NOMO-1 (cell line): Measurements from ENCODE around the gene SCD5.
A peak's percentile ranks its signal among the peaks of the same experiment; 100 is the strongest.

Experiments
- DNase-seq, 2 experiments: peaks; one replicate each; lab custom pipeline; 2025; ENCODE audit not compliant: unreplicated experiment in 2 of 2; lab: John Stamatoyannopoulos, UW

SCD5 gene

DNA sequence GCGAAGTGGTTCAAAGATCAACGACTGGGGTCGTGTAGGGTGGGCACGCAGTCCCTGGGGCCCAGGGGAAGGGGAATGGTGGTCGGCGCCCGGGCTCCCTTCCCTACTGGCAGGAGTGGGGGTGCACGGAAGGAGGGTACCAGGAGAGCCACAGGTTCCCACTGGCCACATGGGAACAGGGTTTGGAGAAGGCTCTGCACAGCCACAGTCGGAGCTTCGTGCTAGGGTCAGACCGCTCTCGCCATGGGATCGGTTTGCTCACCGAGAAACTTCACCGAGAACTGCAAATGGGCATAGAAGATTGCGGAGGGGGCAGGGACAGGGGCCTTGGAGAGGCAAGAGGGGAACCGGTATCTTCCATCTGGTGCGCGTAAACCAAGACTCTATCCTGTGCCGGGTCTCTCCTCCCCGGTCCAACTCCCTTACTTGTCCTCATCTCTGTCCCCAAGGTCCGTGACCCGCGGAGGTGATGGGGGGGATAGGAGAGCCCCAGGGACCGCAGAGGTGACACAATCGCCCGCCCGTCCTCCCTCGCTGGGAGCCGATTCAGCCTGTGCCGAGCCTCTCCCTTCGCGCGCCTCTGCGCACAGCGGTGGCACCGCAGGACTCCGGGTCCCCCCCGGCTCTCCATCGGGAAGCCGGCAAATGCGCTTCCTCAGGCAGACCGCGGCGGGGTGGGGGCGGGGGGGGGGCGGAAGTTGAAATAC, 1.0 kb downstream of the SCD5 start:
- DNase-seq, result peak in 1 of 2 experiments; percentile 10

DNA sequence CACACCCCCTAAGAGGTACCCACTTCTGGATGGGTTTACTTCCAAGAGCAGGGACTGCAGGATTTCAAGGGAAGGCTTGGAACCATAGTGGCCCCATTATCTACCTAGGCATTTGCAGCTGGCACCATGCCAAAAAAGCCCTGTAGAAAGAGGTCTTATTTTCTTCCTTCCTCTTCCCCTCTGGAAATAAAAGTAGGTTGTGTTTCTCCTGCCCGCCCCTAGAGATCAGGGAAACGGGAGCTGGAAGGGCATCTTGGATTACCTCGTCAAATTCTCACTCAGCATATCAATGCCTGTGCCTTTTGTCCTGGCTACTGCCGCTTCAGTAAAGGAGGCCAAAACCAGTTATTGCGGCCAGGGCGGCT, 1.6 kb downstream of the SCD5 start:
- DNase-seq, result no peak

DNA sequence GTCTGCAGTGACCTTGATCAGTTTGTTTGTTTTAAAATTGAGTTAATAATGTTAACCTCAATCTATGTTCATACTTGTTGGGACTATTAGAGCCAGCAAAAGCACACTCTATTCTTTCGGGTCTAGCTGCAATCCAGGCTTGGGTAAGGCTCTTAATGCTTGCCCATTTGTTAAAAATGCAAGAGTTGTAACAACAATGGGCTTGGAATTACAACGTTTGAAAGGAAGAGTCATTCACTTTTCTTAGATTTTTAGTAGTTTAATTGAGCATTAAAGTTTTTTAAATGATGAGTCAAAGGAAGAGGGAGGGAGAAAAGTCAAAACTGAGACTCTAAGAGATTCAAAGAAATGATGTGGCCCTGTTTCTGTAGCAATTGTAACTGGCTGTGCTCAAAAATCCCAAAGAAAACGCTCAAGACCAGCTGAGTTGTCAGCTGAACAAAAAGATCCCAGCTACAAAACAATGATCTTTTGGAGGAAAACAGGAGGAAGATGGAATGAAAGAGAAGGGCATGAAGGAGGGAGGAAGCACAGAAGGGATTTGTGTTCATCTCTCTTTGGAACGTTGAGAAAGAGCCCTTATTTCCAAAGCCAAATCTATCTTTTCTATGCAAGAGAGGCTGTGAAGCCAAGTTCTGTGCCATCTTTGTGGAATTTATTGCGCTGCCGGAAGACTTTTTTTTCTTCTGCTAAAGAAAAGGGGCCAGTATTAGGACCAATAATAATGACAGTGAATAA, 5.5 kb downstream of the SCD5 start:
- no peak for DNase-seq

DNA sequence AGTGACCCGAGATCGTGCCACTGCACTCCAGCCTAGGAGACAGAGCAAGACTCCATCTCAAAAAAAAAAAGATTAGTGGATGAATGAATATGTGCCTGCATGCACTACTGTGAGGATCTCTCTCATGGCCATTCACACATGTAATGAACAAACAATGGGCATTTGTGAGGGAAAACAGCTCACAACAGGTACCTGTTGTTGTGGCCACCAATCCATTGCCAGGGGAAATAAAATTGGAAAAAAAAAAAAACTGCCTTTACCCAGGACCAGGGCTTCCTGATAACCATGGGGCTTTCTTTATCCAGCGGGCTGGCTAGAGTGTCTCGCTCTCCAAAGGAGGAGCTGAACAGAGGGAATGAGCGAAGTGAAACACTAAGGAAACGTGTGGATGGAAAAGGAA, 7.4 kb downstream of the SCD5 start:
- DNase-seq, result no peak

DNA sequence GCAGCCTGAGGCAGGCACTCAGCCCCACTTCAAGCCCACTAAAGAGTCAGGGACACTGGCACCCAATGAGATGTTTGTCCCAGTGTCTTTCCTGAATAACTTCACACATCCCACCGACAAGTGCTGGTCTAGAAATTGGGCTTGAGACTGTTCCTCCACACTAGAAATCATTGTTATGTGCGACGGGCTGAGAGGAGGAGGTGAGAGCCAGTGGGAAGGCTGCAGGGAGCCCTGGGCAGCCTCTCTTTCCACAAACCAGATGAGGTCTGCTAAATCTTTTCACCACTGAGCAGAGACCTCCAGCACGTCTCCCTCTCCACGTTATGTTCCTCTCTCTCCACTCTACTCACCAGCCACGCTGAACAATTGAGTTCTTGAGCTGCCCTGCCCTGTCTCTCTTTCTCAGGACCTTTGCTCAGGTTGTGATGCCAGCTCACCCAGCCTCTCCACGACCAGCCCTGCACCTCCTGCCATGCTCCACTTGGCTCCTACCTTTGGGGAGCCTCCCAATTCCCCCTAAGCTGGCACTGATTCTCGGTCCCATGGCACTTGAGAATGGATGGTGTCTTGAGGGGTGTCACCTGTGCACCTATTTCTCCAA, 8.4 kb downstream of the SCD5 start:
- DNase-seq, result no peak

DNA sequence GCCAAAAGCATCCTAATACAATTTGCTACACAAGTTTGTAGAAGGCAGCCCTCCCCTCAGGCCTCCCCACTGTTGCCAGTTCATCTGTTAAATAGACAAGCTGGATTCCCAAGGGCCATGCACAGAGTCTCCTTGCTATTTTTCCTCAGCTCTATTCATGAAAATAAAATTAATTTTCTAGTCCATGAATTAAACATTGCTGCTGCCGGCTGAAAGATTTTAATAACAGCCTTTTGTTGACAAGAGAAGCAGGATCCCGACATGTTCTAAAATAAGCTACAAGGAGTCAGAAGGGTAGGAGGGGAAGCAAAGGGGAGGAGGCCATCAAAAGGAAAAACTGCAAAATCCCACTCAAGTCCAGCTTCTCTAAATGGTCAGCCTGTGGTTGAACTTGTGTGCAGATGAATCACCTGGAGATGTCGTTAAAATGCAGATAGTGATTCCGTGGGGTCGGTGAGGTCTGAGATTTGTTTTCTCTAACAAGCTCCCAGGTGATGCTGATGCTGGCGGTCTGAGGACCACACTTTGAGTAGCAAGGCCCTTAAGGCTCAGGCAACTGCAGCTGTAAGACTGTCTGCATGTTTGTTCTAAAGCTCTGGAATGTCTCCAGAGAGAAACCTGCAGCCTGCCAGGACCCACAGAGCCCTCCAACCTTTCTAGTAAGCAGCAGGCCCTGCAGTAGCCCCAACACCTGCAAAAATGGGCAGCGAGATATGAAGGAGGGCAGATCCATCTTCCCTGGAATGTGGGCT, 9.4 kb downstream of the SCD5 start:
- DNase-seq, result no peak

DNA sequence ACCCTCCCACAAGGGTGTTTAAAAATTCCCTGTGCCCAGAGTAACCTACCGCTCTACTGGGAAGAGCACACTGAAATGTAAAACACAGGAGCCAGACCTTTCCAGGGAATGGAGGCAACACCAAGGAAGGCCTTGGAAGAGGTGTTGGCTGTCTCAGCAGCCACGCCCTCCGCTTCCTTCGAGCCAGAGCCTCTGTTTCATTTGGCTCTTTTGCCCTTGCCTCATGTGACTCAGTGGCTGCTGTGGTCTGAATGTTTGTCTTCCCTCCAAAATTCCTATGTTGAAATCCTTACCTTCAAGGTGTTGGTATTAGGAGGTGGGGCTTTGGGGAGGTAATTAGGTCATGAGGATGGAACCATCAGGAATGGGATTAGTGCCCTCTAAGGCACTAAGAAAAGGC, 11.3 kb downstream of the SCD5 start:
- no peak for DNase-seq

DNA sequence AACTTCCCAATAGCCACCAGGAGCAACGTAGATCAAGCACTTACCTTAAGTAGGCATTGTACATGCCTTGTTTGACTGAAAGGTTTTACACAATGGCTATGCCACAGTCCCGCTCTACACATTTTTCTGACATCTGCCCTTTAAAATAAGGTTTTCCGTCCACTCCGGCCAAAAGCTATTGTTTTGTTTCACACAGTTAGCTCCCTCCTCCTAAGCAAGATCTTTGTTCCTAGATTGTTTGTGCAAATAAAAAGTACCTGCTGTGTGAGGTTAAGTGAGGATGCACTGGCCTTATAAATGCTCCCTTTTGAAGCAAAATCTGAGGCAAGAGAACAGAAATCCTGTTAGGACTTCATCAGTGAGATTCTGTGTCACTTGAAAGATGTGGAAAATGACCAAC, 11.8 kb downstream of the SCD5 start:
- no peak for DNase-seq

DNA sequence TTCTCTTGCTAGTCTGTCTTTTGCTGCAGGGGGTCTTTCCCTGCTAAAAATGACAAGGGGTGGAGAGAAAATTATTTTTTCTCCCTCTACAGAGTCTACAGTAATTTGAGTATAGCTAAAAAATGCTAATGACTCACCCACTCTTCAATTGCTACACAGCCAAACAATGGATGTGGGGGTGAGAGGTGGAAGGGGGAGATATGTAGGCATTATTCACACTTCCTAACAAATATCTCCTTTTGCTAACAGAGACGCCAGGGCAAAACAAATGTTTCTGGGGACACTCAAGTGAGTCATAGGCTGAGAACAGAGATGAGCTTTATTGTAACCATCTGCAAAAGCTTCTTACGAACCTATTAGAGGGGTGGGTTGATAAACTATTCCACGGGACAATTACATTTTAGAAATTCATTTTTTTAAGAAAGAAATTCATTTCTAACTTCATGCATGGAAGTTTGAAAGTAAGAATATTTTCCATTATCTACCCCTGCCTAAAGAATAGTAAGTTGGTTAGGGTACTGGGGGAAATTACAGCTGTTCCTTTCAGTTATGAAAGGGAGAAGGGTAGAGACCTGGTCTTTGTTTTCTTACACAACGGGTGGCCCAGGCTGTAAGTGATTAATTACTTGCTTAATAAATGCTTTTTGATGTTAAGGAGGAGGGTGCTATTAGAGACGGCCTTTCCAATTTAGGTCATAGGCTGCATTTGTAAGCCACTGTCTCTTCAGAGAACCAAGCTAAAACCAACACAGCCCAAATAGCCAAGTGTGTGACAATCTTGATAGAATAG, 12.8 kb downstream of the SCD5 start:
- no peak for DNase-seq

DNA sequence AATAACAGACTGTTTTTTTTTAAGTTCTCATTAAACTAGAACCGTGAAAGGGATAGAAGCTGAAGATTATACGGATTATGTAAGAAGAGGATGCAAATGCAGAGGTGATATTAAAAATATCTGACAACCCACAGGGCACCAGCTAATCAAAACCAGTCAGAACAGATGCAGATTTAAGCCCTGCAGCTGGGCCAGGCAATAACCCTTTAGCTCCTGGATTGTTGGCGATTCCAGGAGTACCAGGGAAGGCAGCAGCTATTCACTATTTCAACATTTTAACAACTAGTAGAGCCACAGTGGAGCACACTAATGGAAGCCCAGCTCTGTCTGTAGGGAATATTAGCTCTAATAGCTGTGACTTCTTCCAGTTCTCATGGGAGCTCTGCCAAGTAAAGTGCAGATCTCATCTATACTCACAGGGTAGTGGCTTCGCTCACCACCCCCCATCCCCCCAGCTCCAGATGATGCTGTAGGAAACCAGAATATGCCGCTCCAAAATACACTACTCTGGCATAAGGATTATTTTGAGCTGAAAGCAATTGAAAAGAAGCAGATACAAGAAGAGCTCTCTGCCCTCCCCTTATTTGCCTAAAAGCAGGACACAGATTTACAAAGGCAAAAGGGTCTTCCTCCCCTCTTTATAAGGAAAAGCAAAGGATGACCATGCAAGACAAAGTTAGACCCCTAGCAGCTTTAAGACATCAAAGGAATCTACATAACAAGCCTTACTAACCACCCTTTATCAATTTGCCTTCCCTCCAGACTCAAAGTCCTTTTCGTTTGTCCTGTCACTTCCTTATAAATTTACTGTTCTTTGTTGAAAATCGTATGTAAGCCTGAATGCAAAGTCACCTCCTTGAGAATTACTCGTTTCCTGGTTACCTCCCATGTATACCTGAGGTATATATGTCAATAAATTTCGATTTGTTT, 13.7 kb downstream of the SCD5 start:
- peak in 1 of 2 experiments; percentile 20 for DNase-seq

DNA sequence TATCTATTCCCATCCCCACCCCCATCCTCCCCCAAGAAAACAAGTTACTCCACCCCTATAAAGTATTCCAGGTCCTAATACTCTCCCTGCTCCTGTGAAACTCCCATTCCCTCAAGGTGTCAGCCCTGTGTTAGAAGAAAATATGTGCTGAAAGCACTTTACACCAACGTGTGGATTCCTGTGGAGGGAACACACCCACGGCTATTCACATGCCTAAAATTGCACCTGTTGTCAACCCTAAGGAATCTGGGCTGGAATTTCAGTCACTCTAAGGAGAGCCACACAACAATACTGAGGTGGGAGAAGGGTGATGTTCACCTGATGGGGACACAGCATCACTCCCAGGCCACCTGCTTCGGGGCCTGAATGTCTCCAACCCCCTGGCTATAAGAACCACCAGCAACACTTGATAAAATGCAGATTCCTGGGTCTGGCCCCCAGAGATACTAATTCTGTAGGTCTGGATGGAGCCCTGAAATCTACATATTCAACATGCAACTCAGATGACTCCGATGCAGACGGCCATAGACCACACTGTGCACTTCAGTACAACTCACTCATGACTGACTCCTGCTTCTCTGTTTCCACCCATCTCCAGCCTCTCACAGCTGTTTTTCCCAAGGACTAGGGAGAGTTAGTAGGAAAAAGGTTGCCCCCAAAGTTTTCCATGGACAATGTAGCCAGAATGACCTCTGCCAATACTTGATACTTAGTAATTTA, 15.8 kb downstream of the SCD5 start:
- DNase-seq, result no peak

DNA sequence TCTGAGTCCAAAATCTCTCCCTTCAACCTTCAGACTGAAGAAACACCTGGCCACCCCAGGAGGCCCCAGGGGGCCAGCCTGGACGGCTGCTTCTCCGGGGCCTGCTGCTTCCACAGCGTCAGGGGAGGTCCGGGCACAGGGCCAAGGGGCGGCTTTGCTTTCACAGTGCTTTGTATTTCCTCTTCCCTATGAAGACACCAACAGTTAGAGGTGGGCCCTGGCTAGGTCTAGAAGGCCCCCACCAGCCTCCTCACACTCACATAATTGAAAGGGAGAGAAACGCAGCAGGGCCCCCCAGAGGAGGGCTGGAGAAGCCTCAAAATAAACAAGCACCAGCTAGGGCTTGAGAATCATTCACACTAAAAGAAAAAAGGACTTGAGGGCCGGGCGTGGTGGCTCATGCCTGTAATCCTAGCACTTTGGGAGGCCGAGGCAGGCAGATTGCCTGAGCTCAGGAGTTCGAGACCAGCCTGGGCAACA, 17.8 kb downstream of the SCD5 start:
- DNase-seq, result peak; percentile 40 to 60

DNA sequence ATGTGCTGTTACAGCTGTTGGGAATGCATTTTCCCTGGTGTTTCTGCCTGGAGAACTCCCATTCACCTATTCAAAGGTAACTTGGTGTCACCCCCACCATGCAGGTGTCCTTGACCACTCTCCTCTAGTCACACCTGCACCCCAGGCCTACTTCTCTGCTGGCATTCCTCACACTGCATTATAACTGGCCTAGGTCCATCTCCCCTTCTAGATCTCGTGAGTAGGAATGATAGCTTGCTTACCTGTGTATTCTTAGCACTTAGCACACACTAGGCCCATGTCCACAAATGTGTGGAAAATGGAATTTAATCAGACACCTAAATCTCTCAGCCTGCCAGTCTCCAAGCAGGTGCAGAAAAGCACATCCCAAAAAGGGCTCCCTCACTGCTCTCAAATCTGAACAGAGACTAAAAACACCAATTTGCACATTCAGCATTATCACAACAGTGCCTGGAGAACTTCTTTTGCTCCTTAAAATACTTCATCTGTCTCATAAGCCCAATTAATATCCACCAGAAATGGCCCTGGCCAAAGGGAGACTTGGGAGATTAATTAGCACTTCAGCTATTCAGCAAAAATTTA, 18.3 kb downstream of the SCD5 start:
- DNase-seq, result no peak

DNA sequence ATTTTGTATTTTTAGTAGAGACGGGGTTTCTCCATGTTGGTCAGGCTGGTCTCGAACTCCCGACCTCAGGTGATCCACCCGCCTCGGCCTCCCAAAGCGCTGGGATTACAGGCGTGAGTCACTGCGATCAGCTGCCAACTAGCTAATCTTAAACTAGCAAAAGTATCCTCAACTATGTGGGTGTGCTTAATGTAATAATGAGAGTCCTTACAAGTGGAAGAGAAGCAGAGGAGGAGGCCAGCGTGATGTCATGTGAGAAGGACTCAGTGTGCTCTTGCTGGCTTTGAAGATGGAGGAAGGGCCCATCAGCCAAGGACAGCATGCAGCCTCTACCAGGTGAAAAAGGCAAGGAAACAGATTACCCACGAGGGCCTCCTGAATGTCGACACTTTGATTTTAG, 19.6 kb downstream of the SCD5 start:
- DNase-seq, result no peak

DNA sequence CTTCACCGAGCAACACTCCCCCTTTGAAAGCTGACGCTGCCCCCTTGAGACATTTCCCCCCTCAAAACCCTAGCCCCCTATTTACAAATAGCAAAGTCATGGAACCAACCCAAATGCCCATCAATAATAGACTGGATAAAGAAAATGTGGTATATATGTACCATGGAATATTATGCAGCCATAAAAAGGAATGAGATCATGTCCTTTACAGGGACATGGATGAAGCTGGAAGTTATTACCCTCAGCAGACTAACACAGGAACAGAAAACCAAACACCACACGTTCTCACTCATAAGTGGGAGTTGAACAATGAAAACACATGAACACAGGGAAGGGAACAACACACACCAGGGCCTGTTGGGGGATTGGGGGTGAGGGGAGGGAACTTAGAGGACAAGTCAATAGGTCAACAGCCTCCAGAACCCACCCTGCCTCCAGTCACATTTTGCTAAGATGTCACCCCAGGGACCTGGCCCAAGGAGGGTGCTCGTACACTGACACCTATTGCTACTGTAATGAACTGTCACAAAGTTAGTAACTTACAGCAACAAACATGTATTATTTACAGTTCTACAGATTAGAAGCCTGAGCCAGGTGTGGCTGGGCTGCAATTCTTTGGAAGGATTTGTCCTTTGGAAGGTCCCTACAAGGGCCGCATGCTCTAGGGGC, 20.6 kb downstream of the SCD5 start:
- no peak for DNase-seq

DNA sequence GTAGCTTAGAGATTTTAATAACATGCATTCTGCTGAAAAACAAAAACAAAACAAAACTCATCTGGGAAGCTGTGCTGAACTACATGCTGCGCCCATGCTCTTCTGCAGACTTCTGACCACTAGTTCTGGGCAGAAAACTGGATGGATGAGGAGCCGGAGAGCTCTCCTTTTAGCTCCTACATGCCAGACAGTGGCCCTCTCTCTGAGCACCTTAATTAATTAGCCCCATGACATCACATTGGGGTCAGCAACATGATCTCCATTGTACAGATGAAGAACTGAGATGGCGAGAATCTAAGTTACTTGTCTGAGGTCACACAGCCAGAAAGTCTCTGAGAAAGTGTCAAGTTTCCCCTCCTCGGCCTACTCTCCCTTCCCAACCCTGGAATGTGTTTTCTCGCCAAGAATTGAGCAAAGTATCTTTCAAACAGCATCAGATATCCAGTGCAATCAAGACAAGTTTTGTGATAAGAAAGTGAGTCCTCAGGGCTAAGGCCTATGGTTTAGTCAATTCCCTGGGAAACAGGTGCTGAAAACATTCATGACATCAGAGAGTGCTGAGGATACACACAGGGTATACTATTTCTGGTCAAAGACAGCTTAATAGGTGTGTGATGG, 21.6 kb downstream of the SCD5 start:
- no peak for DNase-seq

DNA sequence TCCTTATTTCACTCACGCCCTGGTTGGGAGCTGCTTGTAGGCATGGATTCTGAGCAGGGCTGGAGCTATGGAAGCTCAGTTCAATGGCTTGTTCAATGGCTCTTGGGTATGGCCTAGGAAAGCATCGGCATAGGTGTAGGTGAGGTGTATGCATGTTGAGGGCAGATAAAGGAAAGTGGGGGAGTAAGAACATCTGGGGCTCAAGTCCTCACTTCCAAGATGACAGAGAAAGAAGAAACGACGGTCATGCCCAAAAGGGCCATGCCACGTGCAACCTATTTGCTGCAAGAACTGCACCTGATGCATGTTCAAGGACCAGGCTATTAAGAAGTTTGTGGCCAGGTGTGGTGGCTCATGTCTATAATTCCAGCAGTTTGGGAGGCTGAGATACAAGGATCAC, 23.4 kb downstream of the SCD5 start:
- no peak for DNase-seq
